K562 (cell line): ENCODE results near the gene MYBPHL. TPM values are rescaled to one million over a fixed set of nuclear protein-coding genes. Genes with fewer than 3 reads are reported as not detected.

ENCODE experiments used
- CREM ChIP-seq: IDR thresholded peaks from 2 replicates; pipeline ENCODE4 v1.6.1; 2014; ENCODE audit warnings: antibody characterized with exemption, low read depth
- ETV5 ChIP-seq: sonication (generic); formaldehyde crosslinking; IDR thresholded peaks from 2 replicates; pipeline ENCODE4 v1.4.0; 2020; ENCODE audit warnings: low read depth, mild to moderate bottlenecking, missing genetic modification reagents
- FIP1L1 ChIP-seq: fragments of 200-400 bp; formaldehyde crosslinking; IDR thresholded peaks from 2 replicates; pipeline ENCODE4 v1.6.1; 2018; ENCODE audit warnings: mild to moderate bottlenecking, low read depth, low read length; ENCODE audit not compliant: poor library complexity, severe bottlenecking
- GABPA ChIP-seq: fragments of 200-800 bp; sonication (Bioruptor generic); conservative IDR thresholded peaks from 2 replicates; pipeline ENCODE4 v1.6.1; 2016; ENCODE audit warnings: low read depth, missing genetic modification characterization, missing compliant biosample characterization
- NFIX ChIP-seq: fragments of 250-450 bp; sonication (Bioruptor Pico); IDR thresholded peaks from 2 replicates; pipeline ENCODE4 v1.4.0; 2020; ENCODE audit warnings: low read depth, mild to moderate bottlenecking, moderate library complexity
- POLR2H ChIP-seq: IDR thresholded peaks from 2 replicates; pipeline ENCODE4 v1.6.1; 2016; ENCODE audit warnings: missing genetic modification characterization, low read depth, mild to moderate bottlenecking, control low read depth, missing compliant biosample characterization, moderate library complexity
- ZC3H4 ChIP-seq: sonication (generic); formaldehyde crosslinking; IDR thresholded peaks from 2 replicates; pipeline ENCODE4 v1.9.0; 2021; ENCODE audit warnings: missing genetic modification reagents, borderline replicate concordance
- ZNF165 ChIP-seq: fragments of 250-450 bp; sonication (Bioruptor Pico); IDR thresholded peaks from 2 replicates; pipeline ENCODE4 v1.4.0; 2020; ENCODE audit warnings: borderline replicate concordance
- ZNF239 ChIP-seq: fragments of 250-450 bp; sonication (Bioruptor Pico); IDR thresholded peaks from 2 replicates; pipeline ENCODE4 v1.4.0; 2020; ENCODE audit warnings: mild to moderate bottlenecking
- ZNF263 ChIP-seq: sonication (generic); formaldehyde crosslinking; IDR thresholded peaks from 2 replicates; pipeline ENCODE4 v1.8.0; 2022; ENCODE audit warnings: mild to moderate bottlenecking, missing genetic modification reagents, borderline replicate concordance
- polyA plus RNA-seq, 8 experiments: library from polyadenylated mRNA; depleted of rRNA in 4 of 8; stranded (reverse) in 5 of 8; unstranded in 3 of 8; fragments of >200 nt; fragmentation: Nextera tagmentation in 2 of 8; fragmentation: Illumina TruSeq in 1 of 8; extraction: Ambion mirVana in 2 of 8; extraction: Trizol in 1 of 8; gene quantifications; 2 replicates each; pipeline versions ENCODE4 v1.2.1 to v1.2.3, GENCODE V29; 2011 to 2014; ENCODE audit warnings: inconsistent platforms in 1 of 8, missing spikeins in 1 of 8
- total RNA-seq, 7 experiments: library from RNA; depleted of rRNA in 6 of 7; stranded (reverse); fragments of >200 nt in 6 of 7; fragmentation: Illumina TruSeq in 2 of 7; extraction: Trizol in 2 of 7; gene quantifications; 2 replicates each; pipeline versions ENCODE4 v1.2.1 to v1.2.3, GENCODE V29; 2011 to 2021; ENCODE audit warnings: low replicate concordance in 1 of 7
- TF ChIP-seq, protein P1 (sequence below): sonication (generic); formaldehyde crosslinking; IDR thresholded peaks from 2 replicates; pipeline ENCODE4 v1.4.0; 2020; ENCODE audit warnings: mild to moderate bottlenecking, missing genetic modification reagents
- TF ChIP-seq, protein P2 (sequence below), 2 experiments: fragments of 450-650 bp; IDR thresholded peaks; 2 replicates each; pipeline ENCODE4 v1.6.1; 2016; ENCODE audit warnings: mild to moderate bottlenecking in 2 of 2, borderline replicate concordance in 1 of 2, low read depth in 1 of 2, moderate library complexity in 1 of 2
- TF ChIP-seq, protein P3 (sequence below), 2 experiments: fragments of 450-650 bp in 1 of 2; sonication (generic) in 1 of 2; formaldehyde crosslinking in 1 of 2; IDR thresholded peaks in 1 of 2; conservative IDR thresholded peaks in 1 of 2; 2 replicates each; pipeline versions ENCODE4 v1.6.1 to v1.8.1; 2016 to 2023; ENCODE audit warnings: mild to moderate bottlenecking in 2 of 2, moderate library complexity in 2 of 2, inconsistent platforms in 1 of 2, missing genetic modification reagents in 1 of 2

The MYBPHL gene
- total and polyA plus RNA-seq, 9 of the 15 experiments (the other 6 are each of a cell fraction or from before 2014, with no cell fraction given): 0.20 to 1.9 (median 0.33) TPM

DNA sequence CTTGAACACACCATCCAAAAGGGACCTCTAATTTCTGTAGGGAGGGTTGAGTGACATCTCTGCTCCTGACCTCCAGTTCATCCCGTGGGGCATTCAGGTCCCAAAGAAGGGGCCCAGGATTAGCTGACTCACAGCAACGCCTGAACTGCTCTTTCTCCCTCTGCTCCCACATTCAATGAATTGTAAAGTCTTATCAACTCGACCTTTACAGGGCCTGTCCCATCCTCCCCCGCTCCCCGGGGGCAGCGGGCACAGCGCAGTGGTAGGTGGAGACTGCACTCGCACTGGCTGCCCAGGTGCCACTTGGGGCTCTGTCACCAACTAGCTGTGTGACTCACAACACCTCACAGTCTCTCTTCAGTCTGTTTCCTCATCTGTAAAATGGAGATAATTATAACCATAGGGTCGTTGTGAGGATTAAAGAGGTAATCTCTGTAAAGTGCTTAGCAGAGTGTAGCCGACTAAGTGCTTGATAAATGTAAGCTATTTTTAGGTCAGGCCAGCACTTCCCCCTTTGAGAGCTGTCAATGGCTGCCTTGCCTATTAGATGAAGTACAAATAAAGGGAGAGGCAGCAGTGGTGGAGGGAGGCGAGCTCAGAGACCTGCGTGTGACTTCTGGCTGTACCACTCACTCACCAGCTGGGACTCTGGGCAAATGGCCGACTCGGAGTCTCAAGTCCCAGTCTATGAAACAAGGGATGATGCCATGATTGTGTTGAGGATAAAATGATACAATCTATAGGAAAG, 637 bp upstream of the MYBPHL start (continued):
- TF ChIP-seq POLR2H: no peak
- TF ChIP-seq ZC3H4 (CRISPR knock-in tag): no peak
- peak; percentile 53 for TF ChIP-seq CREM
- TF ChIP-seq, protein P1, sequence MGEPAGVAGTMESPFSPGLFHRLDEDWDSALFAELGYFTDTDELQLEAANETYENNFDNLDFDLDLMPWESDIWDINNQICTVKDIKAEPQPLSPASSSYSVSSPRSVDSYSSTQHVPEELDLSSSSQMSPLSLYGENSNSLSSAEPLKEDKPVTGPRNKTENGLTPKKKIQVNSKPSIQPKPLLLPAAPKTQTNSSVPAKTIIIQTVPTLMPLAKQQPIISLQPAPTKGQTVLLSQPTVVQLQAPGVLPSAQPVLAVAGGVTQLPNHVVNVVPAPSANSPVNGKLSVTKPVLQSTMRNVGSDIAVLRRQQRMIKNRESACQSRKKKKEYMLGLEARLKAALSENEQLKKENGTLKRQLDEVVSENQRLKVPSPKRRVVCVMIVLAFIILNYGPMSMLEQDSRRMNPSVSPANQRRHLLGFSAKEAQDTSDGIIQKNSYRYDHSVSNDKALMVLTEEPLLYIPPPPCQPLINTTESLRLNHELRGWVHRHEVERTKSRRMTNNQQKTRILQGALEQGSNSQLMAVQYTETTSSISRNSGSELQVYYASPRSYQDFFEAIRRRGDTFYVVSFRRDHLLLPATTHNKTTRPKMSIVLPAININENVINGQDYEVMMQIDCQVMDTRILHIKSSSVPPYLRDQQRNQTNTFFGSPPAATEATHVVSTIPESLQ: no peak
- TF ChIP-seq, protein P2, sequence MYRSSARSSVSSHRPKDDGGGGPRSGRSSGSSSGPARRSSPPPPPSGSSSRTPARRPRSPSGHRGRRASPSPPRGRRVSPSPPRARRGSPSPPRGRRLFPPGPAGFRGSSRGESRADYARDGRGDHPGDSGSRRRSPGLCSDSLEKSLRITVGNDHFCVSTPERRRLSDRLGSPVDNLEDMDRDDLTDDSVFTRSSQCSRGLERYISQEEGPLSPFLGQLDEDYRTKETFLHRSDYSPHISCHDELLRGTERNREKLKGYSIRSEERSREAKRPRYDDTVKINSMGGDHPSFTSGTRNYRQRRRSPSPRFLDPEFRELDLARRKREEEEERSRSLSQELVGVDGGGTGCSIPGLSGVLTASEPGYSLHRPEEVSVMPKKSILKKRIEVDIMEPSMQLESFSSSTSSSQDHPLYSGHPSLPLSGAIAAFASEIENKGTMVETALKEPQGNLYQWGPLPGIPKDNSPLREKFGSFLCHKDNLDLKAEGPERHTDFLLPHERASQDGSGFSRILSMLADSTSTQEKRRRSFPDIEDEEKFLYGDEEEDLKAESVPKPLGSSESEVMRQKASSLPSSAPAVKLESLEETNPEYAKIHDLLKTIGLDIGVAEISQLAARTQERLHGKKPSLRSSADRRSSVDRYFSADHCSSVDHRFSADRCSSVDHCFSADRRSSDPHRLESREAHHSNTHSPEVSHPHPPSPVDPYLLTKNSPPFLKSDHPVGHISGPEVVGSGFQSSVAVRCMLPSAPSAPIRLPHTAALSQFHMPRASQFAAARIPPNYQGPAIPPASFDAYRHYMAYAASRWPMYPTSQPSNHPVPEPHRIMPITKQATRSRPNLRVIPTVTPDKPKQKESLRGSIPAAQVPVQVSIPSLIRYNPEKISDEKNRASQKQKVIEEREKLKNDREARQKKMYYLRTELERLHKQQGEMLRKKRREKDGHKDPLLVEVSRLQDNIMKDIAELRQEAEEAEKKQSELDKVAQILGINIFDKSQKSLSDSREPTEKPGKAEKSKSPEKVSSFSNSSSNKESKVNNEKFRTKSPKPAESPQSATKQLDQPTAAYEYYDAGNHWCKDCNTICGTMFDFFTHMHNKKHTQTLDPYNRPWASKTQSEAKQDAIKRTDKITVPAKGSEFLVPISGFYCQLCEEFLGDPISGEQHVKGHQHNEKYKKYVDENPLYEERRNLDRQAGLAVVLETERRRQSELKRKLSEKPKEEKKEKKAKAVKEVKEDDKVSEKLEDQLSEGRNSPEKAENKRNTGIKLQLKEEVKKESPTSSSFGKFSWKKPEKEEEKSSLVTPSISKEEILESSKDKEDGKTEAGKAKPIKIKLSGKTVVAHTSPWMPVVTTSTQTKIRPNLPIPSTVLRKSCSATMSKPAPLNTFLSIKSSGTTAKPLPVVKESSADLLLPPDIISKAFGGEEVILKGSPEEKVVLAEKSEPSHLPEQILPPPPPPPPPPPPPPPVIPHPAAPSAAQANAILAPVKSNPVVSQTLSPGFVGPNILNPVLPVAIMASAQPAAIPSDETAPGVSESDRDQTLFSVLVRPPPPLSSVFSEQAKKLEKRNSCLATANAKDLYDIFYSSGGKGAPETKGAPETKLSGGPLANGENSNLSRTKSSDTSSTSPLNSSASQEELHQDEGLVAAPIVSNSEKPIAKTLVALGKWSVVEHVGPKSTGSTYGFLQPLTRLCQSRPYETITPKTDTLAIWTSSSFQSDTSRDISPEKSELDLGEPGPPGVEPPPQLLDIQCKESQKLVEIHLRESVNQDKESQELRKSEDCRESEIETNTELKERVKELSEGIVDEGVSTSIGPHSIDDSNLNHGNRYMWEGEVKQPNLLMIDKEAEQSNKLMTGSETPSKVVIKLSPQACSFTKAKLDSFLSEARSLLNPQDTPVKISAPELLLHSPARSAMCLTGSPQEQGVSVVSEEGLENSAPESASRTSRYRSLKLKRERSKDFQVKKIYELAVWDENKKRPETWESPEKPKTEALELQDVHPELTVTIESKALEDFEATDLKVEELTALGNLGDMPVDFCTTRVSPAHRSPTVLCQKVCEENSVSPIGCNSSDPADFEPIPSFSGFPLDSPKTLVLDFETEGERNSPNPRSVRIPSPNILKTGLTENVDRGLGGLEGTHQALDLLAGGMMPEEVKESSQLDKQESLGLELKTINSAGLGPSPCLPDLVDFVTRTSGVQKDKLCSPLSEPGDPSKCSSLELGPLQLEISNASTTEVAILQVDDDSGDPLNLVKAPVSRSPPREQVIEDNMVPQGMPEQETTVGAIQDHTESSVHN (IDR thresholded peaks at IDR 0.05; ENCODE audit: borderline replicate concordance in 1 of 2, low read depth in 1 of 2): no peak
- no peak for TF ChIP-seq ZNF239 (CRISPR knock-in tag)
- no peak for TF ChIP-seq NFIX
- no peak for TF ChIP-seq GABPA (tag)
- TF ChIP-seq ZNF263: peak; percentile 3; the same call in 1 of the 2 replicates
- no peak for TF ChIP-seq FIP1L1
- TF ChIP-seq ZNF165 (CRISPR knock-in tag): no peak
- peak; percentile 59; the same call in 1 of the 2 replicates for TF ChIP-seq ETV5 (CRISPR knock-in tag)
- TF ChIP-seq, protein P3, sequence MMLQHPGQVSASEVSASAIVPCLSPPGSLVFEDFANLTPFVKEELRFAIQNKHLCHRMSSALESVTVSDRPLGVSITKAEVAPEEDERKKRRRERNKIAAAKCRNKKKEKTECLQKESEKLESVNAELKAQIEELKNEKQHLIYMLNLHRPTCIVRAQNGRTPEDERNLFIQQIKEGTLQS (IDR thresholded peaks at IDR 0.05): peak; percentile 61
- TF ChIP-seq, protein P3 (CRISPR knock-in tag; conservative IDR thresholded peaks at IDR 0.05): no peak
